Measurements from ENCODE around the gene RELB.
"Not testable (repeated sequence)": the region's sequence is repeated elsewhere in the genome, so short reads cannot be mapped to it uniquely, and the experiment has no call there.

Gene RELB

DNA sequence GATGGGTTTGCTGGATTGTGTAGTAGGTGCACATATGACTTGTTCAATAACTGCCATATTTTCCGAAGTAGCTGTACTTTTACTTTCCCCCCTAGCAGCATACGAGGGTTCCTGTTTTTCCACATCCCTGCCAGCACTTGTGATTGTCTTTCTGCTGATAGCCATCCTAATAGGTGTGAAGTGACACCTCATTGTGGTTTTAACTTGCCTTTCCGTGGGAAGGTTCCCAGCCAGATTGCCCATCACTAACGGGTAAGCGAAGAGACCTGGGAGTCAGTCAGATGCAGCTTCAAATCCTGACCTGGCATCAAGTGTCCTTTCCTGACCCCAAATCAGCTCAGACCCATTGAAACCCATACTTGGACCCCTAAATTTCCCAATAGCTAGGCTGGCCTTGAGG lies 41.6 kb upstream of the RELB start:
- no peak for DNase-seq (ENCODE audit: low read depth)
- H3K4me3 ChIP-seq (ENCODE audit: low read length), result no peak overlapping the region
- TF ChIP-seq CTCF (conservative IDR thresholded peaks at IDR 0.05; ENCODE audit: low read length), result no peak

DNA sequence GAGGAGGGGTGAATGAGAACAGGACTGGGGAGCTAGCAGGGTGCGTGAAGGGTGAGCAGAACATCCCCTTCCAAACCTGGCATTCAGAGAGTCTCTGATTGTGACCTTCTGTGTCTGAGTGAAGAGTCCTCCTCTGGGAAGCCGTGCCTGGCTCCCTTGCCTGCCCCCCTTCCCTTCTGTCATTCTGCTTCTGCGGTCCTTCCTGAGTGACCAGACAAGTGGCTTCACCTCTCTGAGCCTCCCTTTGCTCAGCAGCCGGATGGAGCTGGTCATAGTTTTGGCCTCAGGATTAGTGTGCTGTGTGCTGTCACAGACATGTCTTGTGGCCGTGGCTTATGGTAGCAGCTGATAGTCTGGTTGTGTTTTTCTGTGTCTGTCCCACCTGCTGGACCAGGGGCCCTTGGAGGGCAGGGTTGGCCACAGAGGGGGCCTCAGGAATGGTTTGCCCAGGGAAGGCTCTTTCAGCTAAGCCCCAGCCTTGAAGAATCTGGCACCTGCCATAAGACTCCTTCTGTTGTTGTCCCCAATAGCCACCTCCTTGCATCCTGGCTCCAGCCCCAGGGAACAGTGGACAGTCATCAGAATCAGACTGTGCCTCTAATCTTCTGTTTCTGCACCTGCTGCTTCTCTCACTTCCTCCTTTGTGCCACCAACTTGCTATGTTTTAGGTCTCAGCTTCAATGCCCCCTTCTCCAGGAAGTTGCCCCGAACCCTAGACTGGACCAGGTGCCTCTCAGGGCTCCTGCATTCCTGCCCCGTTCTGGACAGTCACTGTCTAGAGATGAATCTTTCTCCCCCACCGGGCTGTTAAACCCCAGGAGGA lies 40.1 kb upstream of the RELB start:
- H3K4me3 ChIP-seq (ENCODE audit: low read length), result no peak overlapping the region

GRCh38 chr19:44961821-44962220 lies 39.4 kb upstream of the RELB start:
- no peak for DNase-seq (ENCODE audit: low read depth)
- H3K4me3 ChIP-seq (ENCODE audit: low read length), result no peak overlapping the region
- no peak for TF ChIP-seq CTCF (conservative IDR thresholded peaks at IDR 0.05; ENCODE audit: low read length)

More for the DNA sequence above, 40.1 kb upstream of the RELB start:
- DNase-seq (ENCODE audit: low read depth), result no peak
- TF ChIP-seq CTCF (conservative IDR thresholded peaks at IDR 0.05; ENCODE audit: low read length), result no peak

DNA sequence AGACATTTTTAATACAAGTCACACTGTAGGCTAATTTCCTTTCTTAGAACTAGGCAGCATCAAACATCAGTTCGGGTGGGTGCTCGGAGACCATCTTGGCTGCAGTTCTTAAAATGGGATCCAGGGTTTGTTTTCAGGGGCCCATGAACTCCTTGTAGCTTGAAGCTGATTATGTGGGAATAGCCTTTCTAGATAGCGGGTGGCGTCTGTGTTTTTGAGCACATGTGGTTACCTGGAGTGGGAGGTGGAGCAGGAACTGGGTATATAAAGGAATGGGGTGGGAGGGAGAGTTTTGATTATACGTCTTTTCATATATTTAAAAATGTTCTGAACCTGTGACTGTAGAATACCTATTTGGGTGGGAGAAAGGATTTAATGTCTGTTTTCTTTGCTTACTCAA lies 33.1 kb upstream of the RELB start:
- DNase-seq (ENCODE audit: low read depth), result no peak
- no peak for TF ChIP-seq CTCF (conservative IDR thresholded peaks at IDR 0.05; ENCODE audit: low read length)
- no peak overlapping the region for H3K4me3 ChIP-seq (ENCODE audit: low read length)

GRCh38 chr19:44968670-44969069 lies 32.6 kb upstream of the RELB start:
- H3K4me3 ChIP-seq (ENCODE audit: low read length), result no peak overlapping the region
- no peak for DNase-seq (ENCODE audit: low read depth)
- no peak for TF ChIP-seq CTCF (conservative IDR thresholded peaks at IDR 0.05; ENCODE audit: low read length)

GRCh38 chr19:44969437-44969836 lies 31.8 kb upstream of the RELB start:
- no peak overlapping the region for H3K4me3 ChIP-seq (ENCODE audit: low read length)
- DNase-seq (ENCODE audit: low read depth), result no peak
- TF ChIP-seq CTCF (conservative IDR thresholded peaks at IDR 0.05; ENCODE audit: low read length), result no peak

- not testable (repeated sequence) for DNase-seq (ENCODE audit: low read depth); H3K4me3 ChIP-seq (ENCODE audit: low read length)
Measured at GRCh38 chr19:44971451-44971850, 29.8 kb upstream of the RELB start.
